GM10266 (cell line): ENCODE data around the gene FGGY.
A peak's percentile ranks its signal among the peaks of the same experiment; 100 is the strongest.

Experiments
- DNase-seq: peaks from one replicate; pipeline ENCODE4 v3.0.0; 2012; ENCODE audit errors: extremely low spot score
- CTCF ChIP-seq: IDR thresholded peaks from 2 replicates; pipeline ENCODE4 v1.5.1; 2012; ENCODE audit warnings: mild to moderate bottlenecking, low read depth; ENCODE audit not compliant: control insufficient read depth, insufficient read depth; ENCODE audit errors: missing control alignments

FGGY gene

GRCh38 chr1:59695252-59695651 lies 398.4 kb downstream of the FGGY start:
- no peak for TF ChIP-seq CTCF
- DNase-seq: no peak

GRCh38 chr1:59696421-59697115 lies 399.7 kb downstream of the FGGY start:
- TF ChIP-seq CTCF: no peak
- DNase-seq: no peak

- no peak for DNase-seq
- TF ChIP-seq CTCF: no peak
Observed at GRCh38 chr1:59697150-59697800, 400.4 kb downstream of the FGGY start.

- TF ChIP-seq CTCF: no peak
- DNase-seq: no peak
Observed at GRCh38 chr1:59698386-59698785, 401.5 kb downstream of the FGGY start.

GRCh38 chr1:59699227-59699847 lies 402.4 kb downstream of the FGGY start:
- peak; percentile 42 for DNase-seq
- peak; percentile 93 for TF ChIP-seq CTCF

GRCh38 chr1:59701376-59701775 lies 404.5 kb downstream of the FGGY start:
- TF ChIP-seq CTCF: no peak

More at GRCh38 chr1:59701376-59701775, 404.5 kb downstream of the FGGY start:
- DNase-seq: no peak
